Left cardiac atrium (tissue), 4 donors: ENCODE results near the gene F10. TPM values are rescaled to one million over a fixed set of nuclear protein-coding genes. Genes with fewer than 3 reads are reported as not detected.

Experiments used
- ATAC-seq, 2 donors: fragments of 200-7000 bp; cut with Tn5 transposase; one replicate each; pipeline ENCODE4 v1.9.1; 2020; ENCODE audit warnings: mild to moderate bottlenecking in 2 of 2, moderate library complexity in 2 of 2
- DNase-seq: peaks from one replicate; pipeline ENCODE4 v3.0.0-alpha.2; 2020
- intact Hi-C, 2 donors: fragments of 100-400 bp; cut with DNase I; formaldehyde crosslinking; loops; one replicate each; pipeline versions ENCODE4 v1.14.1 to v1.15.1; 2022 to 2023
- total RNA-seq, 2 donors: library from RNA; stranded (reverse); fragmentation: NEBNext Ultra II Directional; extraction: Animal tissue kit (Norgen Biotek cat#: 25700); gene quantifications; one replicate each; pipeline ENCODE4 v1.2.1, GENCODE V29; 2021
- donor health status: DM: no; HTN: yes; CAD: no.
- donor health status: DM: no; HTN: yes; CAD: no; lungs with severe emphysema.
- donor health status: DM: yes; HTN: yes; CAD: no.
- donor health status: Dilated cardiomyopathy.

Gene F10
- total RNA-seq, 2 donors from 2014 or later = 17.5 to 19.6 TPM

GRCh38 chr13:113084943-113085540 is 37.6 kb upstream of the F10 start:
- intact Hi-C loops = no loop called here
- no peak for ATAC-seq
- no peak for DNase-seq

- no peak for DNase-seq
- no peak for ATAC-seq
- intact Hi-C loops = no loop called here
Measured at GRCh38 chr13:113086031-113086750, 36.4 kb upstream of the F10 start.

- intact Hi-C loops = no loop called here
- no peak for ATAC-seq
- peak; percentile 16 for DNase-seq
Measured at GRCh38 chr13:113086991-113087922, 35.3 kb upstream of the F10 start.

GRCh38 chr13:113087923-113088690 is 34.5 kb upstream of the F10 start:
- ATAC-seq (no peak), DNase-seq (peak; percentile 12)
- intact Hi-C loops = no loop called here

- DNase-seq (peak; percentile 6), ATAC-seq (no peak)
- intact Hi-C loops = no loop called here
Measured at GRCh38 chr13:113088691-113089020, 33.9 kb upstream of the F10 start.

GRCh38 chr13:113089693-113090414 is 32.7 kb upstream of the F10 start:
- ATAC-seq (no peak), DNase-seq (peak; percentile 12)
- intact Hi-C loops = no loop called here

GRCh38 chr13:113090415-113090770 is 32.2 kb upstream of the F10 start:
- intact Hi-C loops = no loop called here
- peak; percentile 9 for DNase-seq
- ATAC-seq = no peak

GRCh38 chr13:113090806-113091205 is 31.8 kb upstream of the F10 start:
- peak; percentile 8 for DNase-seq
- no peak for ATAC-seq
- intact Hi-C loops = no loop called here

- intact Hi-C loops = no loop called here
- ATAC-seq (no peak), DNase-seq (peak; percentile 10)
Measured at GRCh38 chr13:113091211-113091771, 31.3 kb upstream of the F10 start.

GRCh38 chr13:113091891-113092775 is 30.5 kb upstream of the F10 start:
- intact Hi-C loops = no loop called here
- peak; percentile 9 for DNase-seq
- ATAC-seq = no peak

- intact Hi-C loops = no loop called here
- DNase-seq = peak; percentile 11
- no peak for ATAC-seq
Measured at GRCh38 chr13:113092776-113093579, 29.6 kb upstream of the F10 start.

GRCh38 chr13:113093580-113094409 is 28.8 kb upstream of the F10 start:
- intact Hi-C loops = no loop called here
- DNase-seq (peak; percentile 7), ATAC-seq (no peak)

- DNase-seq = no peak
- ATAC-seq = no peak
- intact Hi-C loops = no loop called here
Measured at GRCh38 chr13:113094410-113094800, 28.2 kb upstream of the F10 start.

GRCh38 chr13:113095146-113096051 is 27.2 kb upstream of the F10 start:
- ATAC-seq (no peak), DNase-seq (no peak)
- intact Hi-C loops = no loop called here
